Astrocyte (in vitro differentiated cells and primary cell): Measurements from ENCODE around the gene VAV2. TPM values are rescaled to one million over a fixed set of nuclear protein-coding genes. Genes with fewer than 3 reads are reported as not detected.

Source experiments
- DNase-seq: peaks from one replicate; pipeline ENCODE4 v3.0.0-alpha.2; 2010; ENCODE audit warnings: low read depth
- FAIRE-seq: peaks from 2 replicates; lab custom pipeline; 2011; peaks lifted over from hg19 to GRCh38; lab: Jason Lieb, UNC
- H2AFZ ChIP-seq: 2 replicates; pipeline ENCODE4 v1.6.0; 2012; ENCODE audit warnings: low read depth, low read length, inconsistent platforms
- H3K27ac ChIP-seq: 2 replicates; pipeline ENCODE4 v1.5.1; 2011; ENCODE audit warnings: low read depth, low read length, inconsistent platforms
- H3K27me3 ChIP-seq: 2 replicates; pipeline ENCODE4 v1.6.0; 2011; ENCODE audit warnings: low read length, inconsistent platforms; ENCODE audit not compliant: insufficient read depth
- H3K36me3 ChIP-seq: 2 replicates; pipeline ENCODE4 v1.5.1; 2011; ENCODE audit warnings: low read length, inconsistent platforms; ENCODE audit not compliant: insufficient read depth
- H3K4me1 ChIP-seq: 2 replicates; pipeline ENCODE4 v1.5.1; 2011; ENCODE audit warnings: low read length, inconsistent platforms; ENCODE audit not compliant: insufficient read depth
- H3K4me2 ChIP-seq: 2 replicates; pipeline ENCODE4 v1.6.0; 2012; ENCODE audit warnings: low read length, inconsistent platforms
- H3K4me3 ChIP-seq: 2 replicates; pipeline ENCODE4 v1.5.1; 2011; ENCODE audit warnings: low read depth, mild to moderate bottlenecking, low read length, inconsistent platforms; ENCODE audit not compliant: insufficient read depth
- H3K79me2 ChIP-seq: 2 replicates; pipeline ENCODE4 v1.6.0; 2012; ENCODE audit warnings: mild to moderate bottlenecking, low read length, inconsistent platforms; ENCODE audit not compliant: insufficient read depth
- H3K9ac ChIP-seq: 2 replicates; pipeline ENCODE4 v1.6.0; 2012; ENCODE audit warnings: mild to moderate bottlenecking, low read length, inconsistent platforms
- H3K9me3 ChIP-seq: 2 replicates; pipeline ENCODE4 v1.5.1; 2012; ENCODE audit warnings: low read depth, mild to moderate bottlenecking, low read length, inconsistent platforms; ENCODE audit not compliant: insufficient read depth
- H4K20me1 ChIP-seq: 2 replicates; pipeline ENCODE4 v1.6.0; 2012; ENCODE audit warnings: low read length, inconsistent platforms; ENCODE audit not compliant: insufficient read depth
- H3K27ac Mint-ChIP-seq: one replicate; pipeline ENCODE4 v1.8.0; 2021; ENCODE audit warnings: mild to moderate bottlenecking, mixed read lengths; ENCODE audit not compliant: unreplicated experiment
- H3K27me3 Mint-ChIP-seq: one replicate; pipeline ENCODE4 v1.8.0; 2021; ENCODE audit warnings: low read depth, mixed read lengths; ENCODE audit not compliant: unreplicated experiment
- H3K36me3 Mint-ChIP-seq: one replicate; pipeline ENCODE4 v1.8.0; 2021; ENCODE audit warnings: low read depth, mixed read lengths; ENCODE audit not compliant: unreplicated experiment
- H3K4me1 Mint-ChIP-seq: one replicate; pipeline ENCODE4 v1.8.0; 2021; ENCODE audit warnings: low read depth, mixed read lengths; ENCODE audit not compliant: unreplicated experiment
- H3K4me3 Mint-ChIP-seq: one replicate; pipeline ENCODE4 v1.8.0; 2021; ENCODE audit warnings: mild to moderate bottlenecking, moderate library complexity, mixed read lengths; ENCODE audit not compliant: unreplicated experiment
- H3K9me3 Mint-ChIP-seq: one replicate; pipeline ENCODE4 v1.8.0; 2021; ENCODE audit warnings: mild to moderate bottlenecking, mixed read lengths; ENCODE audit not compliant: unreplicated experiment
- EZH2 ChIP-seq: IDR thresholded peaks from 2 replicates; pipeline ENCODE4 v1.6.1; 2012; ENCODE audit warnings: mild to moderate bottlenecking, low read length, inconsistent platforms; ENCODE audit not compliant: insufficient read depth
- total RNA-seq: library from RNA; stranded (reverse); gene quantifications from 2 replicates; pipeline ENCODE4 v1.2.1, GENCODE V29; 2021
- TF ChIP-seq, protein P1 (sequence below): IDR thresholded peaks from 2 replicates; pipeline ENCODE4 v1.5.1; 2011; ENCODE audit warnings: low read depth, mild to moderate bottlenecking, inconsistent platforms, low read length, moderate library complexity; ENCODE audit not compliant: insufficient read depth

The VAV2 gene
- total RNA-seq, 1 donor from 2014 or later = 36.5 TPM

DNA sequence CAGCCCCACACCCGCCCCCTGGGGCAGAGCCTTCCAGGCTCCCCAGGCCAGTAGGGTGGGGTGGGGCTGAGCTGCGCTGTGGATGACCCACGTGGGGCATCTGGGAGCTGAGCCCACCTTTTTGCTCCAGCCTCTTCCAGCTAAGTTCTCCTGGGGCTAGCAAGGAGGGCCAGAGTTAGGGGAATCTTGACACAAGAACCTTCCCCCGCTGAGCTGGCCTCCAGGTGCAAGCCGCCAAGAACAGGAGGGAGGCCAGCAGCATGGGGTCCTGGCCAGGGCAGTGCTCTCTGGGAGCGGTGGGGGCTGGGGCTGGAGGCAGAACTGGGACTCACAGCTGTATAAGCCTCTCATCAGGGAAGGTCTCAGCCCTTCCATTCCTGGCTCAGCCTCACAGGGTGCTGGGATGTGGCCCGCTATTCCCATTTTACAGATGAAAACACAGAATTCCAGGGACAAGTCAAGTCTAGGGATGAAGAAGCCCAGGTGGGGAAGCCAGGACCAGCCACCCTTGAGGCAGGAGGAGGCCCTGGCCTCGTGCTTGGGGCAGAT, 275.5 kb downstream of the VAV2 start:
- Histone ChIP-seq H3K79me2 (no peaks in the 10 kb centered on the region), H3K9me3 (no peaks in the 10 kb centered on the region), H3K9ac (no peak overlapping the region), H3K4me3 (no peak overlapping the region), H3K4me2 (no peak overlapping the region), H3K4me1 (peaks cover 38% of the 10 kb centered on the region), H4K20me1 (no peaks in the 10 kb centered on the region), H3K27me3 (no peaks in the 10 kb centered on the region), H2AFZ (no peak overlapping the region), H3K27ac (no peak overlapping the region), H3K36me3 (no peaks in the 10 kb centered on the region)
- TF ChIP-seq, protein P1, sequence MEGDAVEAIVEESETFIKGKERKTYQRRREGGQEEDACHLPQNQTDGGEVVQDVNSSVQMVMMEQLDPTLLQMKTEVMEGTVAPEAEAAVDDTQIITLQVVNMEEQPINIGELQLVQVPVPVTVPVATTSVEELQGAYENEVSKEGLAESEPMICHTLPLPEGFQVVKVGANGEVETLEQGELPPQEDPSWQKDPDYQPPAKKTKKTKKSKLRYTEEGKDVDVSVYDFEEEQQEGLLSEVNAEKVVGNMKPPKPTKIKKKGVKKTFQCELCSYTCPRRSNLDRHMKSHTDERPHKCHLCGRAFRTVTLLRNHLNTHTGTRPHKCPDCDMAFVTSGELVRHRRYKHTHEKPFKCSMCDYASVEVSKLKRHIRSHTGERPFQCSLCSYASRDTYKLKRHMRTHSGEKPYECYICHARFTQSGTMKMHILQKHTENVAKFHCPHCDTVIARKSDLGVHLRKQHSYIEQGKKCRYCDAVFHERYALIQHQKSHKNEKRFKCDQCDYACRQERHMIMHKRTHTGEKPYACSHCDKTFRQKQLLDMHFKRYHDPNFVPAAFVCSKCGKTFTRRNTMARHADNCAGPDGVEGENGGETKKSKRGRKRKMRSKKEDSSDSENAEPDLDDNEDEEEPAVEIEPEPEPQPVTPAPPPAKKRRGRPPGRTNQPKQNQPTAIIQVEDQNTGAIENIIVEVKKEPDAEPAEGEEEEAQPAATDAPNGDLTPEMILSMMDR = no peak
- TF ChIP-seq EZH2 = no peak
- H3K36me3 Mint-ChIP-seq = peaks cover 1% of the 10 kb centered on the region
- H3K27ac Mint-ChIP-seq = no peak overlapping the region
- peaks cover 20% of the 10 kb centered on the region for H3K27me3 Mint-ChIP-seq
- peaks cover 10% of the 10 kb centered on the region for H3K9me3 Mint-ChIP-seq
- FAIRE-seq = no peak
- H3K4me1 Mint-ChIP-seq = peaks cover 26% of the 10 kb centered on the region
- no peak for DNase-seq
- H3K4me3 Mint-ChIP-seq = no peak overlapping the region

DNA sequence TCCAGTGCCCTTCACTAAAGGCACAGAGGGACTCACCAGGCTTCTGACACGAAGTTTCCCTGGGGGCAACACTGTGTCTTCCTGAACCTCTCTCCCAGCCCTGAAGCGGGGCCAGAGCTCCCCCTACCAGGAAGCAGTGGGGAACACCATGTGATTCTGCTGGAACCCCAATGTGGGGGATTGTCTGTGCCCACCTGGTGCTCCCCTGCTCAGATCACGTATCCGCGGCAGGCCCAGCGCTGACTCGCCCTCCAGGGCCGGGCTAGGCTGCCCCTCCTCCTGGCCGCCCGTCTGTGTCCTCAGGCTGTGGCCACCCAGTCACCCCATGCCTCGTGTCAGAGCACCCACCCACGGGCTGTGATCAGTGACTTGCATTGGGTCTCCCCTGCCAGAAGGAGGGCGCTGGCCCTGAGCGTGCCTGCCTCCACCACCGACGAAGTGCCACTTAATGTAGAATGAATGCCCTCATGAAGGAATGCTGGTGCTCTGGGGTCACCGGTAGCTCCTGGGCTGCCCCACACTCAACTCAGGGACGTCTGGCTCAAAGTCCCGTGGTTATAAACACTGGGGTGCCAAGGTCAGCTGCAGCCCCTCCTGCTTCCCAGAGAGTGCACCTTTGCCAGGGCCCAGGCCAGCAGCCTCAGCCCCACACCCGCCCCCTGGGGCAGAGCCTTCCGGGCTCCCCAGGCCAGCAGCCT, 276.1 kb downstream of the VAV2 start:
- H3K4me2 ChIP-seq = peak overlapping the region; percentile 74

More for the DNA sequence above, 276.1 kb downstream of the VAV2 start:
- H3K4me1 Mint-ChIP-seq = peaks cover 29% of the 10 kb centered on the region
- Histone ChIP-seq H2AFZ (peak overlapping the region; percentile 39), H3K27me3 (no peaks in the 10 kb centered on the region), H3K36me3 (no peaks in the 10 kb centered on the region), H3K27ac (peak overlapping the region; percentile 79), H3K4me3 (no peak overlapping the region), H3K9me3 (no peaks in the 10 kb centered on the region), H3K4me1 (peaks cover 44% of the 10 kb centered on the region), H3K79me2 (no peaks in the 10 kb centered on the region), H3K9ac (peak overlapping the region; percentile 70), H4K20me1 (no peaks in the 10 kb centered on the region)
- H3K27ac Mint-ChIP-seq = peak overlapping the region; percentile 83
- DNase-seq = peak; percentile 21
- FAIRE-seq = no peak
- peaks cover 9% of the 10 kb centered on the region for H3K9me3 Mint-ChIP-seq
- TF ChIP-seq EZH2 = no peak
- TF ChIP-seq, protein P1 = peak; percentile 27
- peaks cover 18% of the 10 kb centered on the region for H3K27me3 Mint-ChIP-seq
- H3K36me3 Mint-ChIP-seq = peaks cover 1% of the 10 kb centered on the region
- H3K4me3 Mint-ChIP-seq = no peak overlapping the region
